ENCODE data around the gene ZXDC.

The ZXDC gene

DNA sequence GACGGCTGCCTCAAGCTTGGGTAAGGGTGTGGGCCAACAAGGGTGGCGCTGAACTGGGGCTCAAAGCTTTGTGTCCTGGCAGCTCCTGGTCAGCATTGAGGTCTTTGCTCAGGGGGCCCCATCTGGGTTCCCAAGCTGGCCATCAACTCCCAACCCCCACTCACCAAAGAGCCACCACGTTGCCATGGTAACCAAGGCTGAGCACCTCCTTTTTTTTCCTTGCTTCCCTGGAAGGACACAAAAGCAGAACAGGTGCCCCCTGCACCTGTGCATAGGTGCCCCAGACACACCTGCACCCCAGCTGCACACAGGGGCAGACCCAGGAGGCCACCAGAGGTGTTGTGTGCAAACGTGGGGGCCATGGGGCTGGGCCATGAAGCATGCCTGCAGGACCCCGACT, 25.4 kb upstream of the ZXDC start:
- Histone ChIP-seq H3K36me3 (ENCODE audit: insufficient read depth, low read length) (no peaks in the 10 kb centered on the region), H3K4me2 (ENCODE audit: low read depth, low read length, poor library complexity, severe bottlenecking) (no peak overlapping the region), H3K4me1 (ENCODE audit: insufficient read depth, low read length, poor library complexity, severe bottlenecking) (peaks cover 36% of the 10 kb centered on the region)

GRCh38 chr3:126500016-126500415, 24.3 kb upstream of the ZXDC start:
- Histone ChIP-seq H3K4me2 (ENCODE audit: low read depth, low read length, poor library complexity, severe bottlenecking) (no peak overlapping the region), H3K79me2 (ENCODE audit: insufficient read depth, low read length) (no peaks in the 10 kb centered on the region), H4K20me1 (ENCODE audit: insufficient read depth, low read length, poor library complexity, severe bottlenecking) (no peaks in the 10 kb centered on the region), H3K27me3 (ENCODE audit: insufficient read depth, low read length, poor library complexity, severe bottlenecking) (no peaks in the 10 kb centered on the region), H3K4me3 (ENCODE audit: low read length, poor library complexity, severe bottlenecking) (no peak overlapping the region), H2AFZ (ENCODE audit: low read length) (no peak overlapping the region), H3F3A (ENCODE audit: low read depth) (no peaks in the 10 kb centered on the region), H3K9ac (ENCODE audit: low read depth, low read length, poor library complexity, severe bottlenecking) (no peak overlapping the region), H3K9me2 (replicated peaks; ENCODE audit: low read depth, low read length) (no peaks in the 10 kb centered on the region), H3K36me3 (ENCODE audit: insufficient read depth, low read length) (no peaks in the 10 kb centered on the region), H3K9me3 (ENCODE audit: insufficient read depth, low read depth, low read length) (no peaks in the 10 kb centered on the region), H3K4me1 (ENCODE audit: insufficient read depth, low read length, poor library complexity, severe bottlenecking) (peaks cover 36% of the 10 kb centered on the region)
- TF ChIP-seq, protein P1, sequence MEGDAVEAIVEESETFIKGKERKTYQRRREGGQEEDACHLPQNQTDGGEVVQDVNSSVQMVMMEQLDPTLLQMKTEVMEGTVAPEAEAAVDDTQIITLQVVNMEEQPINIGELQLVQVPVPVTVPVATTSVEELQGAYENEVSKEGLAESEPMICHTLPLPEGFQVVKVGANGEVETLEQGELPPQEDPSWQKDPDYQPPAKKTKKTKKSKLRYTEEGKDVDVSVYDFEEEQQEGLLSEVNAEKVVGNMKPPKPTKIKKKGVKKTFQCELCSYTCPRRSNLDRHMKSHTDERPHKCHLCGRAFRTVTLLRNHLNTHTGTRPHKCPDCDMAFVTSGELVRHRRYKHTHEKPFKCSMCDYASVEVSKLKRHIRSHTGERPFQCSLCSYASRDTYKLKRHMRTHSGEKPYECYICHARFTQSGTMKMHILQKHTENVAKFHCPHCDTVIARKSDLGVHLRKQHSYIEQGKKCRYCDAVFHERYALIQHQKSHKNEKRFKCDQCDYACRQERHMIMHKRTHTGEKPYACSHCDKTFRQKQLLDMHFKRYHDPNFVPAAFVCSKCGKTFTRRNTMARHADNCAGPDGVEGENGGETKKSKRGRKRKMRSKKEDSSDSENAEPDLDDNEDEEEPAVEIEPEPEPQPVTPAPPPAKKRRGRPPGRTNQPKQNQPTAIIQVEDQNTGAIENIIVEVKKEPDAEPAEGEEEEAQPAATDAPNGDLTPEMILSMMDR (conservative IDR thresholded peaks at IDR 0.05; ENCODE audit: low read length): no peak
- TF ChIP-seq EZH2phosphoT487 (IDR thresholded peaks at IDR 0.05; ENCODE audit: borderline replicate concordance): no peak

More for the DNA sequence above, 25.4 kb upstream of the ZXDC start:
- no peaks in the 10 kb centered on the region for H3K79me2 ChIP-seq (ENCODE audit: insufficient read depth, low read length)
- H4K20me1 ChIP-seq (ENCODE audit: insufficient read depth, low read length, poor library complexity, severe bottlenecking): no peaks in the 10 kb centered on the region
- H2AFZ ChIP-seq (ENCODE audit: low read length): no peak overlapping the region
- H3F3A ChIP-seq (ENCODE audit: low read depth): no peaks in the 10 kb centered on the region
- no peak overlapping the region for H3K4me3 ChIP-seq (ENCODE audit: low read length, poor library complexity, severe bottlenecking)
- H3K9me3 ChIP-seq (ENCODE audit: insufficient read depth, low read depth, low read length): no peaks in the 10 kb centered on the region
- no peaks in the 10 kb centered on the region for H3K27me3 ChIP-seq (ENCODE audit: insufficient read depth, low read length, poor library complexity, severe bottlenecking)
- H3K9me2 ChIP-seq (replicated peaks; ENCODE audit: low read depth, low read length): no peaks in the 10 kb centered on the region
- no peak overlapping the region for H3K9ac ChIP-seq (ENCODE audit: low read depth, low read length, poor library complexity, severe bottlenecking)
- no peak for TF ChIP-seq EZH2phosphoT487 (IDR thresholded peaks at IDR 0.05; ENCODE audit: borderline replicate concordance)
- TF ChIP-seq, protein P1 (conservative IDR thresholded peaks at IDR 0.05; ENCODE audit: low read length): no peak

DNA sequence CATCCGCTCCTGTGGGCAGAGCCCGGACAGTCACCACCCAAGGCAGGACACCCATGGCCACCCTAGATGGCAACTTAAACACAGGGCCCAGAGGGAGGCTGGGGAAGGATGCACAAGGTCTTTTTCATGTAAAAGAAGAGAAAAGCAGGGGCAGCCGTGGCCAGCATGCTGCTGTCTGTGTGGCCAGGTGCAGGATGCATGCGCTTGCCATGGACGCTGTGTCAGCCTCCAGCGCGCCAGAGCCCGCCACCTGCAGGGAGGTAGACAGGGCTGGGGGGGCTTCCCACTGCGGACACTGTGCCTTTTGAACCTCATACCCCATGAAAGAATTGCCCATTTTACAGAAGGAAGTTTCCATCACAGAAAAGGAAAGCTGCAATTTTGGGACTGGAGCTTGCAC, 23.7 kb upstream of the ZXDC start:
- Histone ChIP-seq H3K4me1 (ENCODE audit: insufficient read depth, low read length, poor library complexity, severe bottlenecking) (peaks cover 36% of the 10 kb centered on the region), H3K4me3 (ENCODE audit: low read length, poor library complexity, severe bottlenecking) (no peak overlapping the region), H3K9me3 (ENCODE audit: insufficient read depth, low read depth, low read length) (no peaks in the 10 kb centered on the region), H3K27me3 (ENCODE audit: insufficient read depth, low read length, poor library complexity, severe bottlenecking) (no peaks in the 10 kb centered on the region), H3K36me3 (ENCODE audit: insufficient read depth, low read length) (no peaks in the 10 kb centered on the region), H2AFZ (ENCODE audit: low read length) (peak overlapping the region; percentile 82; the same call in 1 of the 2 replicates), H4K20me1 (ENCODE audit: insufficient read depth, low read length, poor library complexity, severe bottlenecking) (no peaks in the 10 kb centered on the region), H3K9me2 (replicated peaks; ENCODE audit: low read depth, low read length) (no peaks in the 10 kb centered on the region), H3K9ac (ENCODE audit: low read depth, low read length, poor library complexity, severe bottlenecking) (peak overlapping the region; percentile 66), H3K4me2 (ENCODE audit: low read depth, low read length, poor library complexity, severe bottlenecking) (peak overlapping the region; percentile 55), H3F3A (ENCODE audit: low read depth) (no peaks in the 10 kb centered on the region), H3K79me2 (ENCODE audit: insufficient read depth, low read length) (no peaks in the 10 kb centered on the region)
- TF ChIP-seq, protein P1 (conservative IDR thresholded peaks at IDR 0.05; ENCODE audit: low read length): no peak
- TF ChIP-seq EZH2phosphoT487 (IDR thresholded peaks at IDR 0.05; ENCODE audit: borderline replicate concordance): no peak

All from Loucy (cell line).